Measurements from ENCODE around the gene SLC25A39.
A peak's percentile ranks its signal among the peaks of the same experiment; 100 is the strongest.

Gene SLC25A39

DNA sequence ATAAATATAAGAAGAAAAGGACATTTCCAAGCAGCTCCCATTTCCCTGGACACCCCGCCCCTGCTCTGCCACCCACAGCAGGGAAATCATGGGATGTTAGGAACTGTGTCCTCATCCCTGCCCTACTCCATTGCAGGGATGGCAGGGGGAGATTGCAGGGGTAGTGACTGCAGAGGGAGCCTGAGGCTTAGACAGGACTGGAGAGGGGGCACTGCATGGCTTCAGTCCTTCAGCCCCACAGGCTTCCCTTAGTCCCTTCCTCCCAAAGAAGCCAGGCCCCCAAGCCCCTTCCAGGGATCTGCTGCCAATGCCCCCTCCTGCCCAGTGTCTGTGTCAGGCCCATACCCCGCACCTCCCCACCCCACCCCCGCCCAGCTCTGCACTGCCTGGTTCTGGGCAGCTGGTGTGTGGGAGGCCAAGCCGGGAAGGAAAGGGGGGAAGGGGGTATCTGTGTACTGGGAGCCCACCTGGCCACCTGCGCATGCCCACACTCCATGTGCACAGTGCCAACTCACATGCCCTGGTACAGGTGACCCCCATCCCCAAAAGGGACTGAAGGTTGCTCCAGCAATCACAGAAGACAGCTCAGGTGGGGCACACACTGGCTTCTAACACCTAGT is 13.0 kb downstream of the SLC25A39 start:
- DNase-seq = no peak

DNA sequence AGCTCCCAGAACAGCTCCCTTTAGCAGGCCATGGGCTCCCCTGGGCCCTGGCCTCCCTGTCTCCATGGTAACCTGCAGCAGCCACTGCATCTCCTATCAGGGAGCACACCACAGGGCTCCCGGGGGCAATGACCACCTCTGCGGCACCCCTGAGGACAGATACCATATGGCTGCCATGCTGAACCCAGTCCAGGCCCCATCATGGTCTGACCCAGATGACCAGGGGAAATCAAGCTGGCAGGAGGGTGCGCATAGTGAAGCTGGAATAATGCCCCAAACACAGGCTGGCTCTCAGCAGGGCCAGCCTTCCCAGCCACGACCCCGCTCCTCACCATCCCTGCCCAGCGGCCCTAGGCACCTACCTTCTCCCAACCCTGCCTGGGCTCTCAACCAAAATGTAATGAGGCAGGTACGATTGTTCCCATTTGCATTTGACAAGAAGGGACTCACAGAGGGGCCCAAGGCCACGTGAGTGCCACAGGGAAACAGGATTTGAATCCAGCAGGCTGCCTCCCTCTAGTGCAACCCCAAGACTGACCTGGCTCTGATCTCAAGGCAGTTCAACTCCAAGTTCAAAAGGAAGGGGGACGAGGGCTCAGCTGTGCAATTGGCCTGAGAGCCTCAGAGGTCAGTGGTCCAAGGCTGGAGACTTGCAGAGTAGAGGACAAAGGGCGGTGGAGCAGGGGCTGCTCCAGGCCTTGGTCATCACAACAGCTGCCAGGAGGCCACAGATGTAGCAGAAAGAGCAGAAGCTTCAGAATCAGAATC is 13.8 kb downstream of the SLC25A39 start:
- DNase-seq = no peak

DNA sequence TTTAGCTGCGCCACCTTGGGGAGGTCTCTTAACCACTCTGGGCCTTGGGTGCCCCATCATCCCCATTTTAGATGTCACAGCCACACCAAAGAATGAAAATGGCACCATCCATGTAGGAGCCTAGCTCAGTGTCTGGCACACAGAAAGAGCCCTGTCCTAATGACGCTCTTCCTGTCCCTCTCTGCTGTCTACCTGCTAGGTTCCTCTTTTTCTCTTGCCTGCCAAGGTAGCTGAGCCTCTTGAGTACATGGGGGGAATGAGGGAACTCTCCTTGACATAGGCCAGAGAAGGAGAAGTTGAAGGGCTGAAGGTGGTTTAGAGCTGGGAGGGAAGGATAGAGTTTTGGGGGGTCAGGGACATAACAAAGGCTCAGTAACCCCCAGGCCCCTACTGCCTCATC is 14.4 kb downstream of the SLC25A39 start:
- DNase-seq = no peak

DNA sequence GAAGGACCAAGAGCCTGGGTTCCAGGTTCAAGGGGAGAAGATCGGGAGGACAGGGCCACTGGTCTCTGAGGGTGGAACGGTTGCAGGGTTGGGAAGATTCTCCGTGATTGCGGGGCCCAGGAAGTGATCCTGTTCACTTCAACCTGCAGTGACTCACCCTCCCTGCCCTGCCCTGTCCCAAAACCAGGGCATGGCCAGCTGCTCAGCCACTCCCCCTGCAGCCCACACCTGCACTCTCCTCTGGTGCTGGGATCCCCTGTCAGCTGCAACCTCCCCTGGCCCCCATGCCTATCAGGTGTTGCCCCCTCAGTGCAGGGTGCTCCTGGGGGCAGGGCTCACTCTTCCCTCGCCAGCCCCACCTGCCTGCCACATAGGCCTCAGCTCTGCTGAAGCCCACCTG is 15.2 kb downstream of the SLC25A39 start:
- no peak for DNase-seq

DNA sequence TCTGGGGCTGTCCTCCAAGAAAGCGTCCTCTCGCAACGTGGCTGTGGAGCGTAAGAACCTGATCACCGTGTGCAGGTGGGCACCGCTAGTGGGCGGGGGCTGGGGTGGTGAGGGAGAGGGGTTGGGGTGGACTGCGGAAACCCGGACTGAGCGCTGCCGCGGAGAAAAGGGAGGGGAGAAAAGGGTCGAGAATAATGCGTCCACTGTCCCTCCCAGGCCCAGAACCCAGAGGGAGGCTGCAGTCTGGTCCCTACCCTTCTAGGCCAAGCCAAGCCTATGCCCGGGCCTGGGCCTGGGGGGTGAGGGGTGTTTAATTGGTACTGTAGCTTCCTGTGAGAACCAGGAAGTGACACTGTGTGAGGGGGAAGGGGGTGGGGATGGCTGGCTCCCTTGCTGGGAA is 15.8 kb downstream of the SLC25A39 start:
- DNase-seq = no peak

DNA sequence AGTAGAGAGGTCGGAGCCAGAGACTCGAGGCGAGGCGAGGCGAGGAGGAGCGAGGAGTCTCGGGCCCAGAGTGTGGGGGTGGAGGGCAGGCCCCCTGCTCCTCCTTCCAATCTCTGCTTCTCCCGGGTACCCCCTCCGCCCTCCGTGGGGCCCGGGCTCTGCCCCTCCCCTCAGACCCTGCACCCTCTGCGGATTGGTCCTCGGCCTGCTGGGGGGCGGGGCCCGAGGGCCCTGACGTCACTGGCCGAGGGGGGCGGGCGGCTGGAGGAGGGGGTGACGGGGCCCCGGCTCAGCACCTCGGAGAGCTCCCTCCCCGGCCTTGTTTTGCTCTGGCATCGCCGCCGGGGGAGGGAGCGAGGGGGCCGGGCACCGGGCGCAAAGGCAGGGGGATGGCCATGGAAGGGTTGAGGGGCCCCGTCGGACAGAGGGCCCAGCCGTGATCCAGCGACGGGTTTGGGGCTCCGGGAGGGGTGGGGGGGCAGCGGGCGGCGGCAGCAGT is 16.3 kb downstream of the SLC25A39 start, which contains the start of gene RUNDC3A:
TSS of gene RUNDC3A (plus strand) at position 282 of the 499 bp plus-strand sequence. CDS start 232 bp downstream, outside the sequence.
- DNase-seq = peak; percentile 74 to 93 (median 82)

DNA sequence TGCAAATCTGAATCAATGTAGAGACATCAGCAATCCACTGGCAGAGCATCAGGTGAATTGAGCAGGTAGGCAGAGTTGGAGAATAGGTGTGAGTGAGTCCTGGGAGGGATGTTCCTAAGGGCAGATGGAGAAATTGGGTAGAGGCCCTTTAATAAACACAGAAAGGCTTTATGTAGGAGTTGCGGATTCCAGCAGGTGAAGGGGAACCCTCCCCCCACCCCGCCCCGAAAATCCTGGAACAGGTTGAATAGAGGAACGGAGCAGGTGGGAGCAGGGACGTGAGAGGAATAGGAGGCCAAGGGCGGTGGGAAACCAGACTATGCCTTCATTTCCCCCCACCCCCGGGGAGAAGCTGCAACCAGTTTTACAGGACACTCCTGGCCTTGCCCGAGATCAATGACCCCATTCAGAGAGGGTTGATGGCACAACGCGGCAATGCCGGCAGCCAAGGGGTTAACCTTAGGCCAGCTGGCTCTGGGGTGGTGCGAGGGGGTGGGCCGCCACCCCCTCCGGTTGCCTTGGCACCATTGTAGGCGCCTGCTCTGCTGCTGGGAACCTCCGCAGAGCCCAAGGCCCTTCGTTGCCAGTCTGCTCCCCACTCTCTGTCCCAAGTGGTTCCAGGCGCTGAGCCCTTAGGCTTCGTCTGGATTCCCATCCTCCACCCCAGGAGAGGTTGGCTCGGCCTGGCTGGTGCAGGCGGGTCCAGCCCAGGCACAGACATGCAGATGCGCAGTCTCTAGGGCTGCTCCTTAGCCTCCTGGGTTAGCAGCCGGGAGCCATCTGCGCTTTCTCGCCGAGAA is 17.0 kb downstream of the SLC25A39 start:
- no peak for DNase-seq

DNA sequence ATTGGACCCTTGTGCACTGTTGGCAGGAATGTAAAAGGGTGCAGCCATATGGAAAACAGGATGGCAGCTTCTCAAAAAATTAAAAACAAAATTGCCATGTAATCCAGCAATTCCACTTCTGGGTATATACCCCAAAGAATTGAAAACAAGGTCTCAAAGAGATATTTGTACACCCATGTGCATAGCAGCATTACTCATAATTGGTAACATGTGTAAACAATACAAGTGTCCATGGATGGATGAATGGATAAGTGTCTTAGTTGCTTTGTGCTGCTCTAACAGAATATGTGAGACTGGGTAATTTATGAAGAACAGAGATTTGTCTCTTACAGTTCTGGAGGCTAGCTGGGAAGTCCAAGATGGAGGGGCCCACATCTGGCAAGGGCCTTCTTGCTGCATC is 20.0 kb downstream of the SLC25A39 start:
- DNase-seq = no peak

DNA sequence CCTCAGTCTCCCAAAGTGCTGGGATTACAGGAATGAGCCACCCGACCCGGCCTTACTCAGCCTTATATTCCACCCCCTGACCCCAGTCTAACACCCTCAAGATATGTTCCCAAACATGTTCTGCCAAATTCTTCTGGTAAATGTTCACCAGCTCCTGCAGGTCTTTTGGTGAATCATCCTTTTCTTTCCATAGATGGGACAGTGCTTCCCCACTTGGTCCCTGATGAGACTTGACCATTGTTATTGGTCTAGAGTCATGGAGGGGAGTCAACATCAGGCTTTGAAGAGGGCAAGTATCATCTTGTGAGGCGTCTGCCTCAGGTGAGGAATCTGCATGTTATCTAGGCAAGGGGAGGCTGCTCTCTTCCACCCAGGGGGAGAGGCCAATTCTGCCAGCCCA is 26.6 kb downstream of the SLC25A39 start:
- no peak for DNase-seq

DNA sequence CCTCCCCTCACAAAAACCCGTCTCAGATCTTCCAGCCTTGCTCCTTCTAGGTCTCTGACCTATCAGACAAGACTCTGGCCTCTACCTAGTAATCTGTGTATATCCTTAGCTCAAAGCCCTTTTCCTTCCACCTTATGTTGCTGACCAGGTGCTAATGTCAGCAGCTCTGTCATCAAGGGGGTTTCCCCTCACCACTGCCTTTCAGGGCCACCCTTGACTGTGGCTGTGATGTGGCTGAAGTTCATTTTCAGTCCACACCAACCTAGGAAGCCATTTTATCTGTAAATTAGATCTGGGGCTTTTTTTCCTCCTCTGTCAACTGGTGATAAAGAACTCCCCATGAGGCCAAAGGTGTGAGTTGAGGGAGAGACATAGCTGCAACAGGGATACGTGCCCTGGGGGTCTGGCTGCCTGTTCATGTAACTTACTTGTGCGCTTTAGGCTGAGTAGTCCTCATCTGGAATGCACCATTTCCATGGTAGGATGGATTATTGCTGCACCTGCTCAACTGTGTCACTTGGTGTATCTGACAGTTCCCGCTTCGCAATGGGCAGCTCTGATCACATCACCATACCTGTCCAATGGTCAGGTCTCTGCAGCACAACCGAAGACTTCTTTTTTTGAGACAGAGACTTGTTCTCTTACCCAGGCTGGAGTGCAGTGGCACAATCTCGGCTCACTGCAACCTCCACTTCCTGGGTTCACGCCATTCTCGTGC is 31.0 kb downstream of the SLC25A39 start:
- DNase-seq = no peak

DNA sequence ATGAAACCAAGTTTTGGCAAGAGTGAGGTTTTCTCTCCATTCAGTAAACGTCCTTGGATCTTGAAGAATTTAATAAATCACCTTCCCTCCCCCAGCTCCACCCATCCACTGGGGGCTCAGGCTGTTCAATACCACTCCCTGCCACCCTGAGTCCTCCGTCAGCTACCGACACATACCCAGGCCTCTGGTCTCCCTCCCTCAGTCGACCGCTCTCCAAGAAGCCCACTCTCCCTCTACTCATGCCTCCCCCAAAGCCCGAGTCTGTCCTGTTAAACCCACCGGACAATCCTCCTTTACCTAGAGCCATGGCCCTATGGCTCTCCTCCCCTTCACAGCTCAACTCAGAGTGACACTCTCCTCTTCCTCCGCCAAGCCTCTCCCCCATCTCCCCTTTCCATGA is 37.0 kb downstream of the SLC25A39 start:
- no peak for DNase-seq

DNA sequence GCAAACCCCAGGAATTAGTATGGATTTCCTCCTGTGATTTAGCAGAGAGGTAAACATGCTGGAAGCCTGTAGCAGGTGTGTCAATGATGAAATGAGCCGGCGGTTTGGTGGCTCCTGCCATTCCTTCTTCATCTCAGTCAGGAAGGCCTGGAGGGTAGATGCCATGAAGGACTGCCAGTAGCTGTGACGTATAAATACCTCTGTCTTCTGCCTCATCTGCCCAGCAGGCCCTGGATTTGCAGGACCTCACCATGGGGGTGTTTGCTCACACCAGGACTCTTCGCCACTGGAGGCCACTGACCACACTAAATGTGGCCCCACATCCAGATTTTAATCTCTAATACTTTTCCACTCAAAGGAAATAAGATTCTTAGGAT is 40.6 kb downstream of the SLC25A39 start:
- no peak for DNase-seq

DNA sequence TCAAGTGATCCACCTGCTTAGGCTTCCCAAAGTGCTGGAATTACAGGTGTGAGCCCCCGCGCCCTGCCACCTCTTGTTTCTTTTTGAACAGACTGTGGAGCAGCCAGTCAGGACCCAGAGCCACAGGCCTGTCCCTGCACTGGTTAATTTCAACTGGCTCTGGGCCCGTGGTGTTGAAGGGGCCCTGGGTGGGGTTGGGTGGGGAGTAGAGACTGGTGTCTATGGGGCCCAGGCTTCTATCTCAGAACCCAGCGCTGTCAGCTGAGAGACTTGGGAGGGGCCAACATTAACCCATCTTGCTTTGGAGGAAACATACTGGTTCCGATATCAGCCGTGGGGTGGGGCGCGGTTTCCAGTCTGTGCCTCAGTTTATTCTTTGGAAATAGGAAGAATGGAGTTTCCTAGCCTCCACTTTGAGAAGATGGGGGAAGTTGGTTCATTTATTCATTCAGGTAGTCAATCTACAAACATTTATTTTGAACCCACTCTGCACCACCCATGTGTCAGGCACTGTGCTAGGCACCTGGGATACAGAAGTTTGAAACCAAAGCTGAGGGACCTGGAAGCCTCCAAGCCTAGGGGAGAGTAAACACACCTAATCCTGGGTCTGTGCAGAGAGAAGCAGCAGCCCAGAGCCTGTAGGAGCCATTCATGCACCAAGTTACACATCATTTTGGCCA is 41.1 kb downstream of the SLC25A39 start:
- no peak for DNase-seq

DNA sequence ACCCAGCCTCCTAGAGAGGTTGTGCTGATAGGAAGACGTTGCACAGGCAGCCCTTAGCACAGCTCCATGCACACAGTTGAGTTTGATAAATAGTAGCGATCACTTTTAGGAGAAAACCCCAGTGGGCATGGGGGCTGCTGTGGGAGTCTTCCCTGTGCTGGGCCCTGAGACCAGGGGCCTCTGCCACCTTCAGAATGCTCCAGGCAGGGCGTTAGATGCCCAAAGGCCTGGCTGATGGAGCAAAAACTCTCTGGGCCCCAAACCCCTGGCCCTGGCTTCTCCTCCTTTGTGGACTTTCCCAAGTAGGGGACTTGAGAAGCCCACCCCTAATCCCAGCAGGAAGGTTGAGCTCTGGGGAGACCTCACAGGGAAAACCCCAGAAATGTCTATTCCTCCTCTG is 42.4 kb downstream of the SLC25A39 start:
- no peak for DNase-seq

DNA sequence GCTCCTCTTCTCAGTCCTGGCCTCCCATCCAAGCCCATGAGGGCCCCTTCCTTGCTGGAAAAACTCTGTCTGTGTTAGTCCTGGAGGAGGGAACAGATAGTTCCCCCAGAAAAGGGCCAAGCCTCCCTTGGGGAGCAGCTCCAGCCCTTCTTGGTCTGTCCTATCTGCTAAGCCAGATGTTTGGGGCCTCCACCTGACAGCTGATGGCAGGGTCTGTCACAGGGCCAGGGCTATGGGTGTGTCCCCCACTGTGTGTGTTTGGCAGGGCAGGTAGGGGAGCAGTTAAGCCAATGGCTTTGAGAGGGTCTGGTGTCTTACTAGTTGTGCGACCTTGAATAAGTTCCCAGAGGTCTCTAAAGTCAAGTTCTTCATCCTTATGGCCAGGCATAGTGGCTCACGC is 43.1 kb downstream of the SLC25A39 start:
- no peak for DNase-seq

DNA sequence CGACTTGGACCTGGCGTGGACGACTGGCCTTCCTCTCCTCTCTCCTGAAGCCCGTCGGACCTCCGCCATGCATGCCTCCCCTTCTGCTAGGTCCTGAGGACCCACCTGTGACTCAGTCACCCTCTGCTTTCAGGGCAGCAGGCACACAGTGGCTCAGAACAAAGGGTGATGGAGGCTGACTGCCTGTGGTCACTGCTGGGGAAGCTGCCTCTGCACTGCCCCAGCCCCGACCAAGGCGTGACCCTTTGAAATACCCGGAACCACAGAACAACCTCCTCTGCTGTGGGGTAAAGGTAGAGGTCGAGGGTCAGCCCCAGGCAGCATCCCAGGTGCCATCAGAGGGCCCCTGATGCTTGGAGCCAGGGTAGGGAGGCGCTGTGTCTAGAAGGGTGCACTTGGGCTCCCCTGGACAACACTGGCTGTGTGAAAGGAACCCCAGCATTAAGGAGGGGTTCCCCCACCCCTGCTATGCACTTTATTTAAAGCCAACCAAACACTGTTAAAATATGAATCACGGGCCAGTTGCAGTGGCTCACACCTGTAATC is 44.2 kb downstream of the SLC25A39 start:
- no peak for DNase-seq

DNA sequence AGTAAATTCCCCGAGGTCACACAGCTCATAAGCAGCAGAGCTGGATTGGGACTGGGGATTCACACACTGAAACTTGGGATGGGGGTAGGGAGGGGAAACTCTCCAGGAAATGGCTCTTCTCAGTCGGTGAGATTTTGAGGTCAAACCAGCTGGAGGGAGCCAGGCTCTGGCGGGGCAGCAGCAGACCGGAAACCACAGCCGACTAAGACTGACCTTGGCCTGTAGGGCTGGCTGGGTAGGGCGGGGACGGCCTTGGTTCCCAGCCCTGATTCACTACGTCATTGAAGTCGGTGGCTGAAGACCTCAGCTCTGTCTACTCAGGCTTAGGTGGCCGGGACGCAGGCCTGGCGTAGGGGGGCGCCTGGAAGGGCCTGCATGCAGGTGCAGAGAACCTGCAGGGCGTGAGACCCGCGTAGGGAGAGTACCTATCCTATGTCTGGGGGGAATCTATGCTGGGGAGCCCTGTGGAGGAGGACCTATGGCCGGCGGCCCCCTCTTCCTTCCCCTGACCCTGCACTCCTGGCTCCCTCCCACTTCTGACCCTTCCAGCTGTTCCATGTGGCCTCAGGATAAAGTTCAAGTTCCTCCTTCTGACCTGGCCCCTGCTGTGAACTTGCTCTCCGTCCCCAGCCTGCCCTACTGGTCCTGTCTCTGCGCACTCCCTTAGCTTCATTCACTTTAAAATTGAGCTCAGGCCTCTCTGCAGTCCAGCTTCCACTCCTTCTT is 44.8 kb downstream of the SLC25A39 start:
- peak; percentile 94 to 95 (median 94) for DNase-seq

DNA sequence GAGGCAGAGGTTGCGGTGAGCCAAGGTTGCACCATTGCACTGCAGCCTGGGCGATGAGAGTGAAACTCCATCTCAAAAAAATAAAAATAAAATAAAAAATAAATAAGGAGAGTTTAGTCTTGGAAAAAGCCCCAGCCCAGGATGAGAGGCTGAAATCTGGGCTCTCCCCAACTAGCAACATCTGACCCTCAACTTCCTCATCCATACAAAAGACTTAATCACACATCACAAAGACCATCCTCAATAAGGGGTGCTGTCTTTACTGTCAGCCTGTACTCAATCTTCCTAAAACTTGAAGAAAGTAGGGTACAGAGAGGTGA is 45.3 kb downstream of the SLC25A39 start:
- no peak for DNase-seq

DNA sequence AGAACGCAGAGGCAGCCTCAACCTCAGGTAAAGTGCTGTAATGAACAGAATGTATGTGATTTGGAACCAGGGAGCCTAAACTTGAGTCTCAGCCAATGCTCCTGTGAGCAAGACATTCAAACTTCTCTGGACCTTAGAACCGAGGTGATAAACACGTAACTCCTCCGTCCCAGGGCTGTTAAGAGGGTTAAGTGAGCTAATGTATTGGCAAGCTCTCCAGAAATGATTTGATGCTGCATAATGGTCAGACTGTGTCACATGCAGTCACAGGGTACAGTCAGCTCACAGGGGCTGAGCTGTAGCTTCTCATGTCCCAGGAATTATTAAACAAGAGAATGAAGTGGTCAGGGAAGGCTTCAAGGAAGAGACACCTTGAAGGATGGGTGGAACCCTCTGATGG is 46.6 kb downstream of the SLC25A39 start:
- DNase-seq = no peak

DNA sequence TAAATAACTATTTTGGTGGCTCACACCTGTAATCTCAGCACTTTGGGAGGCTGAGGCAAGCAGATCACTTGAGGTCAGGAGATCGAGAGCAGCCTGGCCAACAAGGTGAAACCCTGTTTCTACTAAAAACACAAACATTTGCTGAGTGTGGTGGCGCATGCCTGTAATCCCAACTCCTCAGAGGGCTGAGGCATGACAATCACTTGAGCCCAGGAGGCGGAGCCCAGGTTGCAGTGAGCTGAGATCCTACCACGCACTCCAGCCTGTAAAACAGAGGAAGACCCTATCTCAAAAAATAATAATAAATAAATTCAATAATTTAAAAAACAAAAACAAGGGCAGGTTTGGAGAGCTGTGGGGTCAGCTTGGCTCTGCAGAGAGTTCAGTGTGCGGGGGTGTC is 51.0 kb downstream of the SLC25A39 start:
- DNase-seq = no peak

DNA sequence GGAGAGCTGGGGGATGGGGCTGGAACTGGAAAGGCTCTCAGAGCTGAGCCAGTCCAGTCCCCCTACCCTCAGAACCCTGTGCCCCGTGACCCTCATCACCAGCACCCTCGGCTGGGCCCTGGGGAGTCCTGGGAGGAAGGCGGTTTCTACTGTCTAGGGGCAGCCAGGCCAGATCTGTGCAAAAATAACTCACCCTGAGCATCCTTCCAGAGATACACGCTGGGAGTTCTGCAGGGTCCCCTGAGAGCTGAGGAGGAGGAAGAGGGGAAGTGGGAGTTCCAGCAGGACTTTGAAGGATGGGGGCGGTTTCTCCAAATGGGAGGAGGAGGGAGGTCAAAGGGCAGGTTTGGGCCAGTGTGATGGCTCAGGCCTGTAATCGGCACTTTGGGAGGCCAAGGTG is 51.7 kb downstream of the SLC25A39 start:
- no peak for DNase-seq
